Prostate gland (tissue), 2 donors: ENCODE results near the gene FFAR3.

ENCODE experiments used
- CTCF ChIP-seq, 4 experiments: fragments of 200-600 bp in 2 of 4; fragments of 450-650 bp in 2 of 4; sonication (generic) in 2 of 4; IDR thresholded peaks; 1 replicate in 3 of 4; 2 replicates in 1 of 4; pipeline ENCODE4 v1.5.1; 2016 to 2019; ENCODE audit warnings: antibody characterized with exemption in 4 of 4, mild to moderate bottlenecking in 2 of 4, moderate library complexity in 2 of 4
- POLR2A ChIP-seq: fragments of 450-650 bp; IDR thresholded peaks from one replicate; pipeline ENCODE4 v1.6.1; 2016; ENCODE audit warnings: antibody characterized with exemption, mild to moderate bottlenecking
- POLR2AphosphoS5 ChIP-seq: sonication (generic); formaldehyde crosslinking; IDR thresholded peaks from one replicate; pipeline ENCODE4 v1.6.1; 2017; ENCODE audit warnings: antibody characterized with exemption

GRCh38 chr19:35321291-35321690, 37.0 kb upstream of the FFAR3 start:
- no peak for TF ChIP-seq POLR2A
- no peak for TF ChIP-seq CTCF (IDR thresholded peaks at IDR 0.05)
- TF ChIP-seq POLR2AphosphoS5: no peak
